Activated naive CD8-positive, alpha-beta T cell treated with anti-CD3 and anti-CD28 coated beads, Interleukin-2, amount 50 U/mL, for 16 hours (primary cell): ENCODE results near the gene PPP6R3.

ENCODE experiments used
- DNase-seq: peaks from one replicate; pipeline ENCODE4 v3.0.0-alpha.2; 2020; ENCODE audit warnings: low read depth, low spot score

Gene PPP6R3

DNA sequence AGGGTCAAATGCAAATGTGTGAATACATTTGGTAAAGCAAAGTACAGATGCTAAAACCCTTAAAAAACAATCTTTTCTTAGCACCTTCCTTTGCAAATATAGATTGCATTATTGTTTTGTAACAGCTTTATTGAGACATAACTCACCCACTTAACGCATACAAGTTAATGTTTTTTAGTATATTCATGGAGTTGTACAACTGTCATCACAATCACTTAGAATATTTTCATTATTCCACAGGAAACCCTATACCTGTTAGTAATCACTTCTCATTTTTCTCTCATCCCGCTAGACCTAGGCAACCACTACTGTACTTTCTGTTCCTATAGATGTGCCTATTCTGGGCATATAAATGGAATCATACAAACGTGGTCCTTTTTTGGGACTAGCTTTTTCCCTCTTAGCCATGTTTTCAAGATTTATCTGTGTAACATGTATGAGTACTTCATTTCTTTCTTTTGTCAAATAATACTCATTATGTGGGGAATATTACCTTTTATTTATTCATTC, 34.7 kb downstream of the PPP6R3 start:
- no peak for DNase-seq

DNA sequence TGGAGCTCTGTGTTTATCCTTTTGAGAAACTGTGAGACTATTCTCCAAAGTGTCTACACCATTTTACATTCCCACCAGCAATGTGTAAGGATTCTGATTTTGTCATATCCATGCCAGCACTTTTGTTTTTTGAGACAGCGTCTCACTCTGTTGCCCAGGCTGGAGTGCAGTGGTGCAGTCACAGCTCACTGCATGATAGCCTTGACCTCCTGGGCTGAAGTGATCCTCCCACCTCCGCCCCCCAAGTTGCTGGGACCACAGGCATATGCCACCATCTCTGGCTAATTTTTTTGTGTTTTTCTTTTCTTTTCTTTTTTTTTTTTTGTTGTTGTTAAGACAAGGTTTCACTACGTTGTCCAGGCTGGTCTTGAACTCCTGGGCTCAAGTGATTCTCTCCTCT, 35.3 kb downstream of the PPP6R3 start:
- no peak for DNase-seq

DNA sequence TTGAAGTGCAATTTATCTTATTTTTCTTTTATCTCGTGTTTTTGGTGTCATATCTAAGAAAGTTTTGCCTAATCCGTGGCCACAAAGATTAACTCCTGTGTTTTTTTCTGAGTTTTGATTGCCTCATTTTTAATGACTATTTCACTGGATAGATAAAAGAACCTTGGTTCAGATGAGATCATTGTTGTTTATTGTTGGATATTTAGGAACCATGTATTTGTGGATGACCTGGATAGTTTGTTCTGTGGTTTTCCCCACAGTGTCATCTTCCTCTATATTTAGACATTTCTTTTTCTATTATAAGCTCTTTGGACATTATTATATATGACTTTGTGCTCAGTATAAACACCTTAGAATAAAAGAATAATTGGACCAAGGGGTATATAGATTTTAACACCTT, 37.2 kb downstream of the PPP6R3 start:
- no peak for DNase-seq

DNA sequence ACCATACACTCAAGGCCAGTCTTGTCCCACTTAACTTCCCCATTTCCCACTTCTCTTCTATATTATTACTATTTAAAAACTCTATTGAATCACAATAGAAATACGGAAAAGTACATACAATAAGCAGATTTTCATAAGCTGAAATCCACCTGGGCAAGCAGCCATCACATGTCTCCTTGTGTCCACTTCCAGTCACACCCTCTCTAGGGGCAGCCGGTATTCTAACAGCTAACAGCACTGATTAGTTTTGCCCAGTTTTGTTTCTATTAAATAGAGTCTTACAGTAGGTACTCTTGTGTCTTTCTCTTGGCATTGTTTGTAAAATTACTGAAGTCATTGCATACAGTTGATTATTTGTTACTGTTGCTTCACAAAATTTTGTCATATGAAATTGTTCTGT, 37.8 kb downstream of the PPP6R3 start:
- no peak for DNase-seq

DNA sequence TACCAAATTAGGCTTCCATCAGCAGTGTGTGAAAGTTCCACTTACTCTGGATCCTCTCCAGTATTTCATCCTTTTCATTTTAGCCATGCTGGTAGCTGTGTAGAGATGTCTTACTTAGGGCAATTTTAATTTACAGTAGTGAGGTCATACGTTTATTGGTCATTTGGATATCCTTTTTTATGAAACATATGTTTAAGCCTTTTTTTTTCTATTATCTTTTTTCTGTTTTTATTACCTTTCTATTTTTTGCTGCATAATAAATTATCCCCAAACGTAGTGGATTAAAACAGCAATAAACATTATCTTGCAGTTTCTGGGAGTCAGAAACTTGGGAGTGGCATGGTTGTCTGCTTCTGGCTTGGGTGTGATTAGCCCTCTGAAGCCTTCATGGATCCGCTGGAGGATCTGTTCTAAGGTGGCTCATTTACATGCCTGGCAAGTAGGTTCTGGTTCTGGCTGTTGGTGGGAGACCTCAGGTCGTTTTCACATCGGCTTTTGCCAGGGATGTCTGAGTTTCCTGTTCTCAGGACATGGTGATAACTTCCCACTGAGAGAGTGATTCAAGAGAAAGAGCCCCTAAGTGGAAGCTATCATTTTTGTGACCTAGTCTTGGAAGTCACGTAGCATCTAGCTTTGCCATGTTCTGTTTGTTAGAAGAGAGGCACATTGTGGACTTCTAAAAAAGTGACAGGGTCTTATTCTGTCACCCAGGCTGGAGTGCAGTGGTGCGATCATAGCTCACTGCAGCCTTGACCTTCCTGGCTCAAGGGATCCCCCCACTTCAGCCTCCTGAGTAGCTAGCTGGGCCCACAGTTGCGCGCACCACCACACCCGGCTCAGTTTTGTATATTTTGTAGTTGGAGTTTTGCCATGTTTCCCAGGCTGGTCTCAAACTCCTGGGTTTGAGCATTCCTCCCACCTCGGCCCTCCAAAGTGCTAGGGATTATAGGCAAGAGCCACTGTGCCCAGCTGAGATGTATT, 38.6 kb downstream of the PPP6R3 start:
- no peak for DNase-seq

DNA sequence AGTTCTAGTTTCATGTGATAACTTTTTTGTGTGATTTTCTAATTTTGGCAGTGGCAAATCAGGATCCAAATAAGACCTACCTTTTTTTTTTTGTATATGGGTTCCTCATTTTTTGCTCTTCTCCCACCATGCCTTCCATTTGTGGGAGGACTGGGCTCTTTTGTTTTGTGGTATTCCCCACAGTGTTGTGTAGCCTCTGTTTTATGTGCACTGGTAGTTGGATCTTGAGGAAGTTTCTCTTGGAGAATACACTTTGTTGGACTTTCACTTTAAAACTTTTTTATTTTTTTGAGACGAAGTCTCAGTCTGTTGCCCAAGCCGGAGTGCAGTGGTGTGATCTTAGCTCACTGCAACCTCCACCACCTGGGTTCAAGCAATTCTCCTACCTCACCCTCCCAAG, 39.7 kb downstream of the PPP6R3 start:
- DNase-seq, result no peak

DNA sequence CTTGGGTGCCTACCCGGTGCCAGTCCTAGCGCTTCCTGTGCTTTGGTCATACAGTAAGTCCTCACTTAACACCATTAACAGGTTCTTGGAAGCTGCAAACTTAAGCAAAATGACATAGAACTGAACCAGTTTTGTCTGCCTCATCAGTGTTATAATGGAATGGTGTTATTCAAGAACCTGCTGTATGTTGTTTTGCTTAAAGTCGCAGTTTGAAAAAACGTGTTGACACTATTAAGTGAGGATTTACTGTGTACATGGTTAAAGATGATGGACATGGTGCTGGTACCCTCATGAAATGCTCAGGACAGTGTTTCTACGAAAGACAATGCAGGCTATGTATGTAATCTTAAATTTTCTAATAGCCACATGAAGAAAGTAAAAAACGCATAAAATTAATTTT, 41.3 kb downstream of the PPP6R3 start:
- DNase-seq, result no peak

DNA sequence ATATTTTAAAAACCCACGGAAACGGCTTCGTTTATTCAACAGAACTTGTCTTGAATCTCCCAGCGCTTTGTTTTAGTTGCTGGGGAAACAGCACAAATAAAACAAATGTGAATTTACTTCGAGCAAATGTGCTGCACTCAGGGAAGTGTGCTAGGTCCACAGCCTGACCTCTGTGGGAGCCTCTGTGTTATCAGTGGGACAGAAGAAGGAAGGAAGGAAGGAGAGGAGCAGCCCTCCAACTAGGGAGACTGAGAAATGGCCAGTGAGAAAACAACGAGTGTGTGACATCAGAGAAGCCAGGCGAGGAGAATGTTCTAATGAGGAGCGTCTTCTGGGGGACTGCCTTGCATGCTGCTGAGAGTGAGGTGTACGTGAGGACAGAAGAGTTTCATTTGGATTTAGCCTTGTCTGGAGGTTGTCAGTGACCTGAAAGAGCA, 42.7 kb downstream of the PPP6R3 start:
- DNase-seq, result no peak

DNA sequence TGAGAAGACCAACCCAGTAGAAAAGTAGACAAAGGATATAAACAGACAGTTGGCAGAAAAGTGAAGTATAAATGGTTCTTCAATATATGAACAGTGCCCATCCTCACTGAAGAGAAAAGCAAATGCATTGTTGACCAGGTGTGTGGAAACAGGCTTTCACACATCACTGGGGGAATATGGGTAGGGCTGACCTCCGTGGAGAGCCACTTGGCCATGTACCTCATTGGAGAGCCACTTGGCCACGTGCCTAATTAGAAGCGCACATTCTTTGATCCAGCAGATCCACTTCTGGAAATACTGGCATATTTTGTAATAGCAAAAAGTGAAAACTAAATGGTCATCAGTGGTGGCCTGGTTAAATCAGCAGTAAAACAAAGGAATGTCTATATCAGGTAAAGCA, 43.2 kb downstream of the PPP6R3 start:
- DNase-seq, result no peak

DNA sequence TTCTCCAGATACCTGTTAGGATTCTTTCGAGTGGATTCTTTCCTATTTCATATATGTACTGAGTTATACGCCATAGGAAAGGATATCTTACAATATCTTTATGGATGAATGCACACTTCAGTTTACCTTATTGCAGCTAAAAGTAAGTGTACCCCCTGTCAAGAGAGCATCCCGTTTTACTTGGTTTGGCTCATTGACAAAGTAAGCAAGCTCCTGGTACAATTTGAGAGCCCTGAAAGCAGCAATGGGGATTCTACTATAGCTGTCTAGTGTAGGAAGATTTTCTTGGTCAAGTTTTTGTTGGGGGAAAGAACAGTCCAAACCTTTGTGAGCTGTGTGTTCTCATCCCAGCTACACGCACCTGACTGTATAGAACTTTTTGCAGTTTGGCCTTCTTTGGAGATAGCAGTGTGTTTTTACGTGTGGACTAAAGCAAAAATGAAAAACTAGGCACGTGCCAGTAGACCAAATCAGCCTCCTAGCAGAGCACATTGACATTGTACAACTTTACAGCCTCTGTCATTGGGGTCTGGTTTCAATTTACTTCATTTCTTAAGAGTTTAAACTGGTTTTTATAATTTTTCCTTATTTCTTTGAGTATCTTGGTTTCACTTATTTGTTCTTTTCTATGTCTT, 44.0 kb downstream of the PPP6R3 start:
- DNase-seq, result no peak

DNA sequence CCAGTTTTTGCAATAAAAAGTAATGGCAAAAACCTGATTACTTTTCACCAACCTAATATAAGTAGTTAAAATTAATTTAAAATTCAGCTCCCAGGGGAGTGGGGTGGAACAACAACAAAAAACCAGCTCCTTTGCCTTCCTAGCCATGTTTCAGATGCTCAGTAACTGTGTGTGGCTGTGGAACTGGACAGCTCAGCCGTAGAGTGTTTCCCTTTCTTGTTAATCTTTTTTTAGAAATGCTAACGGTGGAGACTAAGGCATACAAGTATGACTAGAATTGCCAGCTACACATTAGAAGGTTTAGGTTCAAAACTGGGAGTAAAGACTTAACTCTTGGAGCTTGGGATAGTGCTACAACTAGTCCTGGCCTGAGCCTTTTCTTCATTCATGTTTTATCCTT, 45.0 kb downstream of the PPP6R3 start:
- no peak for DNase-seq

DNA sequence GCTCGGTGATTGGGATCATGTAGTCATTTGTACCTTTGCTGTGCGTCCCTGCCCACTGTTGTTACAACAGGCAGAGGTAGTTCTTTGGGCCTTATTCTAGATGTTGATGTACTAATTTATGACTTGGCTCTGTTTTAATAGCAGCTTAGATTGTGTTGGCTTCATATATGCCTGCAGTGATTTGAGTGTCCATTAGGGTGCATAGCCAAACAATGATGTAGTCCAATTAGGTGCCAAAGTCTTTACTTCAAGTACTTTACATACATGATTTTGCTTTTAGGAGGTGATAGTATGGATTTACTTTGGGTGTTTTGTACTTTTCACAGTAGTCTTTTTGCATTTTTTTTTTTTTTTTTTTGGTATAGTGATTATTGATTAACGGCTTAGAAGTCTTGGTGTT, 46.4 kb downstream of the PPP6R3 start:
- DNase-seq, result no peak

DNA sequence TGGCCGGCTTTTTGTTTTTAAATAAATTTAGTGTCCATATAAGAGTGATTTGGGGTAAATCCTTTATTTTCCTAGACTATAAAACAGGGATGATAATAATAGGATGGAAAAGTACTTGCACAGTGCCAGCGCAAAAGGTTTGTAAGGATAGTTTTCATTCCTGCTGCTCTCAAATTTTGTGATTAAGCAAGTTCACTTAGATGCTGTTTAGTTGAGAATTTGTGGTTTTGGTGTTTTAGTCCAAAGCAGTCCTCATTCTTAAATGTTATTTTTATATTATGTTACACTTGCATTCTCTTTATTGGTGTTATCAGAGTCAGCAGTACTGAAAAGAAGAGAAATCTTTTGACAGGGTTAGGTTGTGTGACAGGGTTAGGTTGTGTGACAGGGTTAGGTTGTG, 47.9 kb downstream of the PPP6R3 start:
- no peak for DNase-seq

DNA sequence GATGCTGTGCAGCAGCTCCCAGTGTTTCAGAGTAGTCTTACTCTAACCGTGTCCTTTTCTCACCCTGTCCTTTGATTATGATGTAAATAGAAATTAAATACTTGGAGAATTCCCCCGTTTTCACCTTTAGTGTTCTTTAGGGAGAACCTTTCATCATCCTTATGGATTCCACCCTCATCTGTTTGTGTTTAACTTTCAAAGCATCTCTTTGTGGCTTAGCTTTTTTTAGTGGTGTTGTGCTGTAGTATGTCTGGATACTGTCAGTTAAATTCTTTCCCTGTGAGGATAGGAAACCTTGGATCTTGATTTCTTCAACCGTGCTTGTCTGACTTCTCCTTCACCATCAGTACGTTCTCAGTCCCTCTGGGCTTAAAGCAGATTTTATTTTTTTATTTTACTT, 48.5 kb downstream of the PPP6R3 start:
- no peak for DNase-seq

DNA sequence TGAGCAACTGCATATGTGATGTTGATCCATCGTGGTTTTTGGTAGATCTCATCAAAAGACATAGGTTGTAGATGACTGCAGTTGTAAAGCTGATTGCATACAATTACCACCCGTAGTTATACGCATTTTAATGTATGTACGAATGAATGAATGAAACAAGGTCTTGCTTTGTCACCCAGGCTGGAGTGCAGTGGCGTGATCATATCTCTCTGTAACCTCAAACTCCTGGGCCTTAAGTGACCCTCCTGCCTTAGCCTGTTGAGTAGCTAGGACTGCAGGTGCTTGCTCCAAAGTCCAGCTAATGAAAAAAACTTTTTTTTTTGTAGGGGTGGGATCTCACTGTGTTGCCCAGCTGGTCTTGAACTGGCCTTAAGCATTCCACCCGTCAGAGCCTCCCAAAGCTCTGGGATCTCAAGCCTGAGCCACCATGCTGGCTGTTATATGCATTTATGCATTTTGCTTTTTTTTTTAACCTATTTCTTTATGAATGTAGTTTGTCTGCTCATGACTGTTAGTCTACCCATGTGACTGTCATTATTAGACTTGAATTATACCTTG, 53.5 kb downstream of the PPP6R3 start:
- DNase-seq, result no peak

DNA sequence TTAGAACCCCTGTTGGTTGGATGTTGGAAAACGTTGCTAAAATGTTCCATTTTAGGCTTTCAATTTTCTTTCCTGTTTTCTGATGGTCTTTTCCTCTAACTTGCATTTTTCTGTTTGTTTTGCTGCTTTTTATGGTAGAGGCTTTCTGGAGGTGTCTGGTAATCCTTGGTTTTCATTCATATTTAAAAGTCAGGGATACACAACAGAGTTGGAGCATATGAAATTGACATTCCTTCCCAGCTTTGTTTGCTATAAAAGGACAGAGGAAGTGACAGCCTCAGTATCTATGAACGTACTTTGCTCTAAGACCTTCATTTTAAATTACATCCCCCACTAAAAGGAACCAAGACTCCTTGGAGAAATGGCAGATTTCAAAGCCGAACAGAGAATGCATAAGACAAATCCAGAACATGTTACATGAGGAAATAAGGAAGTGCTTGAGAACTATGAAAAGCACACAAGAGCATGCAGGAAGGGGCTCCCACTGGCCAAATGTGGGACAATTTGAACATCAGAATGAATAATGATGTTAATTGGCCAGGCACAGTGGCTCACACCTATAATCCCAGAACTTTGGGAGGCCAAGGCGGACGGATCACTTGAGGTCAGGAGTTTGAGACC, 56.7 kb downstream of the PPP6R3 start:
- no peak for DNase-seq

DNA sequence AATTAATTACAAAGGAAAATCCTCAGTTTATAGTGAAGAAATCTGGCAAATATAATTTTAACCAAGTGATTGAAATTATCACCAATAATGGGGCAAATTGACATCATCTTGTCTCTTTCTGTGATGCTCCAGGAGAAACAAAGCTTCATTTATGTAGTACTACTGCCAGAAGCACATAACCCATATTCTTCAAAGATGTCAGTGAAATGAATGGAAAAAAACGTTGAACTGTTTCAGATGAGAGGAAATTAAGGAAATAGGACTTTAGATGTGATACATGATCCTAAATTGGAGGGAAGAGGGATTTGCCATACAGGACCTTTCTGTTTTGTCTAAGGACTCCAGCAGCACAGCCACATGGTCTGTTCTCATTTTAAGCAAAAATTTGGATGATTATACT, 57.6 kb downstream of the PPP6R3 start:
- no peak for DNase-seq

DNA sequence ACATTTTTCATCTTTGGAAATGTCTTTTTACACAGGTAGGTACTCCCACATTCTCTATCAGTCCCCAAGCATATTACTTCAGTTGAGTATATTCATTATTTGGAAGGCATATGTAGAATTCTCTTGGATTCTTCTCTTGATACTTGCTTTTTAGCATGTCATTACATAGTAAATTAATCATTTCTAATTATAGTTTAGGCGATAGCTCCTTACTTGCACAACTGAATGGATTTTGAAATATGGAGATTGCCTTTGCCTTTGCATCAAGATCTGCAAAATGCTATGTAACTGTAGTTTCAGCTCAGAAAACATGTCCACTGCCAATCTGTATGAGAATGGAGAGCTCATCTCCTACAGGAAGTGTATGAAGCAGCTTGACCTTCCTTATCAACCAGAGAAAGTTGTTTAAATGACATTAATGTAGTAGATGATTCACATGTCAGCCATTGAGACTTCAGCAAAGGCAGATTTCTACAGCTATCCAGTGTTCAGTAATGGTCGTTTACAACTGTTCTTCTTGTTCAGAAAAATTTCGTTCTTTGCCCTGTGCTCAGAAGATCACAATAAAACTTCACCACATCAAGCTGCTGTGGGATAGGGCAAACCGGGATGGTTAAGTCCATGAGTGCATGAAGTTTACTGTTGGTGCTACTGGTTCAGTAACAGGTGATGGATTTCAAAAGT, 61.6 kb downstream of the PPP6R3 start:
- DNase-seq, result no peak

DNA sequence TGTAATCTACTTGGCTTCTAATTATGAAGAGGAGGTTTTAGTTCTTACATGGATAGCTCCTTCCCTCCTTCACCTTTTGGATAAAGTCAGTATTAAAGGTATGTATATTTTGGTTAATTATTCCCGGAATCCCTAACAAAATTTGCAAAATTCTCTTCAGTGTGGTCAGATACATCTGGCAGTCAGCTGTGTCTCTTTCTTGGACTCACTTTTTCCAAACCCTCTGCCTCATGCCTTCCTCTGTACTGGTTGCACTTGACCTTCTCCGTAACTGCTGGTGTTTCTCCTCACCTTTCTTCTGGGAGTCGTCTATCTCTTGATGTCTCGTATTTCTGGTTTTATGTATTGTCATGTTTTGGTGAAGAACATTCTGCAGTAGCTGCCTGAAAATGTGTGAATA, 62.5 kb downstream of the PPP6R3 start:
- DNase-seq, result no peak

DNA sequence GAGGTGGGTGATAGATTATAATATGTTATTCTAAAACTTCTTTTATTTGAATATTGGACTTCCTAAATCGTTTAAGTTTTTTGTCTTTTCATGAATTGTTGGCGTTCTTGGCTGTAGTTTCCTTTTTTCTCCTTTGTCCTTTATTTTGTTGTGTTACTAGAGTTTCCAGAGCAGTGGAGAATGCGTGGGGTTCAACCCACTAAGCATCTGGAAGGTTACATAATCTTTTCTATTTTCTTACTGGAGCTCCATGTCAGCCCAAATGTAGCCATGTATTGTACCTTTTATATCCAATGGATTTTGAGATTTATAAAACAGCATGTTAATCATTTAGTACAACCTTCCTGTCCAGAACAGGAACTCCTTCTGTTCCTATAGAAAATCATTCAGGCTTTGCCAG, 63.2 kb downstream of the PPP6R3 start:
- no peak for DNase-seq

DNA sequence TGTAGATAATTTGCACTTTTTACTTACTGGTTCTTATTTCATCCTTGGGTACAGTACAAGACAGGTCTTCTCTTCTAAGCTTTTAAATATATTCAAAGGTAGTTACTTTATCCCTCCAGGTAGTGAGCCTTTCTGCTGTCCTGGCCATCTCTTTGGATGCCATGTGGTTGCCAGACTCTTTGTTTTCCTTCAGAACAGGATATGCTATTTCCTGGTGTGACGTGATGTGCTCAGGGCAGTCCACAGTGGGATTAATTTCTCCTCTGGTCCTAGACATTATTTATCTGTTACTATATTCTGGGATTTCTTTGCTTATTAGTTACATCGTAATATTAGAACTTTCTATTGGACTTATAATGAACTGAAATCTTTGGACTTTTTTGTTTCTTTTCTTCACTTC, 63.7 kb downstream of the PPP6R3 start:
- no peak for DNase-seq

DNA sequence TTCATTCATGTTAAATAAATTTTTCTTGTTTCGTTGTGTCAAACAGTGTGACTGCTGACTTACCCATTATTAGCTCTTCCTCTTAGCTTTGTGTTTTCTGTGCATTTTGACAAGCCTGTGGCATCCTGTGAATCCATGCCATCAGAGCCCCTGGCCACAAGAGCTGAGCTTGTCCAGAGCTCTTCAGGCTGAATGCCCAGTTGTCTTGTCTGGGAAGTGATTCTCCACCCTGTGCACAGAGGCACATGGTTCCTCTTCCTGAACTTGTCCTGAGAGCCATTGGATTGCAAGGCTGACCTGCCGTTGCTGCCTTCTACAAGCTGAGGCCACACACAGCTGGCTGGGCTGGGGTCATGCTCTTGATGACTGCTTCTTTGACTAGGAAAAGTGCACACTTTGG, 64.1 kb downstream of the PPP6R3 start:
- DNase-seq, result no peak
